Hepatocyte (in vitro differentiated cells): ENCODE results near the gene DNAJC15. TPM values are rescaled to one million over a fixed set of nuclear protein-coding genes. Genes with fewer than 3 reads are reported as not detected.
A peak's percentile ranks its signal among the peaks of the same experiment; 100 is the strongest.

Experiments used
- DNase-seq: peaks from one replicate; pipeline ENCODE4 v3.0.0-alpha.2; 2016; ENCODE audit warnings: low spot score
- H2AFZ ChIP-seq: fragments of 200-600 bp; sonication (generic); 2 replicates; pipeline ENCODE4 v1.6.0; 2016; ENCODE audit warnings: antibody characterized with exemption, mild to moderate bottlenecking
- H3K27ac ChIP-seq: fragments of 200-600 bp; sonication (generic); 2 replicates; pipeline ENCODE4 v1.5.1; 2016; ENCODE audit warnings: mild to moderate bottlenecking
- H3K27me3 ChIP-seq: fragments of 200-600 bp; sonication (generic); 2 replicates; pipeline ENCODE4 v1.6.1; 2016
- H3K36me3 ChIP-seq: fragments of 200-600 bp; sonication (generic); replicated peaks from 2 replicates; pipeline ENCODE4 v1.5.1; 2016; ENCODE audit warnings: low read depth; ENCODE audit not compliant: insufficient read depth
- H3K4me1 ChIP-seq: fragments of 200-600 bp; sonication (generic); 2 replicates; pipeline ENCODE4 v1.5.1; 2016; ENCODE audit warnings: mild to moderate bottlenecking, moderate library complexity; ENCODE audit not compliant: insufficient read depth
- H3K4me2 ChIP-seq: fragments of 200-600 bp; sonication (generic); 2 replicates; pipeline ENCODE4 v1.6.0; 2016
- H3K4me3 ChIP-seq: fragments of 200-600 bp; sonication (generic); 2 replicates; pipeline ENCODE4 v1.5.1; 2016; ENCODE audit warnings: mild to moderate bottlenecking
- H3K79me2 ChIP-seq: fragments of 200-600 bp; sonication (generic); 2 replicates; pipeline ENCODE4 v1.6.0; 2017; ENCODE audit warnings: mild to moderate bottlenecking
- H3K9me2 ChIP-seq: fragments of 200-600 bp; sonication (generic); replicated peaks from 2 replicates; pipeline ENCODE4 v1.6.0; 2017; ENCODE audit warnings: mild to moderate bottlenecking; ENCODE audit not compliant: insufficient read depth
- H3K9me3 ChIP-seq: fragments of 200-600 bp; sonication (generic); 2 replicates; pipeline ENCODE4 v1.5.1; 2016; ENCODE audit warnings: low read depth, mild to moderate bottlenecking
- H4K20me1 ChIP-seq: fragments of 200-600 bp; sonication (generic); 2 replicates; pipeline ENCODE4 v1.6.0; 2016; ENCODE audit warnings: mild to moderate bottlenecking; ENCODE audit not compliant: insufficient read depth, poor library complexity, severe bottlenecking
- CTCF ChIP-seq: fragments of 200-600 bp; sonication (generic); IDR thresholded peaks from 2 replicates; pipeline ENCODE4 v1.5.1; 2016; ENCODE audit warnings: antibody characterized with exemption, mild to moderate bottlenecking; ENCODE audit not compliant: poor library complexity
- EZH2 ChIP-seq: fragments of 200-600 bp; sonication (generic); IDR thresholded peaks from 2 replicates; pipeline ENCODE4 v1.6.1; 2016; ENCODE audit warnings: antibody characterized with exemption, mild to moderate bottlenecking, borderline replicate concordance
- EZH2phosphoT487 ChIP-seq: fragments of 200-600 bp; sonication (generic); IDR thresholded peaks from one replicate; pipeline ENCODE4 v1.6.1; 2018; ENCODE audit warnings: antibody characterized with exemption, mild to moderate bottlenecking, low read depth, moderate library complexity; ENCODE audit not compliant: unreplicated experiment, severe bottlenecking
- WGBS: methylation state at CpG from one replicate; pipeline ENCODE4 v1.1.6; 2016; ENCODE audit warnings: low lambda C conversion rate; ENCODE audit errors: missing lambda C conversion rate; 5-methylcytosine and 5-hydroxymethylcytosine counted together
- polyA plus RNA-seq: library from polyadenylated mRNA; unstranded; fragments of >200 nt; fragmentation: Nextera tagmentation; extraction: Ambion mirVana; gene quantifications from 2 replicates; pipeline ENCODE4 v1.2.1, GENCODE V29; 2016
- total RNA-seq: library from RNA; depleted of rRNA; stranded (reverse); fragments of >200 nt; gene quantifications from 2 replicates; pipeline ENCODE4 v1.2.3, GENCODE V29; 2014

Gene DNAJC15
- total and polyA plus RNA-seq, 2 experiments from 2014 or later: 3.5 to 10.6 TPM

- 98% methylated on average over 3 of the region's 3 CpGs for WGBS
- Histone ChIP-seq H3K9me3 (no peaks in the 10 kb centered on the region), H4K20me1 (no peaks in the 10 kb centered on the region), H3K27ac (no peak overlapping the region), H3K79me2 (no peaks in the 10 kb centered on the region), H3K4me2 (no peak overlapping the region), H3K36me3 (no peaks in the 10 kb centered on the region), H3K4me3 (no peak overlapping the region), H3K9me2 (no peaks in the 10 kb centered on the region), H3K4me1 (no peaks in the 10 kb centered on the region), H3K27me3 (no peaks in the 10 kb centered on the region), H2AFZ (no peak overlapping the region)
- TF ChIP-seq CTCF: no peak
- TF ChIP-seq EZH2phosphoT487: no peak
- TF ChIP-seq EZH2: no peak
- no peak for DNase-seq
These were observed 56.8 kb downstream of the DNAJC15 start for GRCh38 chr13:43080199-43080598.

DNA sequence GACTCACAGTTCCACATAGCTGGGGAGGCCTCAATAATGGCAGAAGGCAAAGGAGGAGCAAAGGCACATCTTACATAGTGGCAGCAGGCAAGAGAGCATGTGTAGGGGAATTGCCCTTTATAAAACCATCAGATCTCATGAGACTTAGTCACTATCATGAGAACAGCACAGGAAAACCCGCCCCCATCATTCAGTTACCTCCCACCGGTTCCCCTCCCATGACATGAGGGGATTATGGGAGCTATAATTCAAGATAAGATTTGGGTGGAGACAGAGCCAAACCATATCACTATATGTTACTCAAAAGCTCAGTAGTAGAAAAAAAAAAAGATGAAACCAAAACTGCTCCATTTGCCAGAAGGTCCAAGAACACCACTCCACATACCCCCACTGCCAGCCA is 58.5 kb downstream of the DNAJC15 start:
- H3K27ac ChIP-seq: no peak overlapping the region
- no peaks in the 10 kb centered on the region for H3K27me3 ChIP-seq
- DNase-seq: no peak
- no peak overlapping the region for H2AFZ ChIP-seq
- no peaks in the 10 kb centered on the region for H4K20me1 ChIP-seq
- no peaks in the 10 kb centered on the region for H3K9me2 ChIP-seq
- WGBS: 84% methylated on average over 2 of the region's 2 CpGs
- peaks cover 4% of the 10 kb centered on the region for H3K4me1 ChIP-seq
- no peak overlapping the region for H3K4me3 ChIP-seq
- no peak overlapping the region for H3K4me2 ChIP-seq
- no peaks in the 10 kb centered on the region for H3K36me3 ChIP-seq
- no peaks in the 10 kb centered on the region for H3K79me2 ChIP-seq
- no peak for TF ChIP-seq EZH2
- no peak for TF ChIP-seq EZH2phosphoT487
- TF ChIP-seq CTCF: no peak
- H3K9me3 ChIP-seq: no peaks in the 10 kb centered on the region

DNA sequence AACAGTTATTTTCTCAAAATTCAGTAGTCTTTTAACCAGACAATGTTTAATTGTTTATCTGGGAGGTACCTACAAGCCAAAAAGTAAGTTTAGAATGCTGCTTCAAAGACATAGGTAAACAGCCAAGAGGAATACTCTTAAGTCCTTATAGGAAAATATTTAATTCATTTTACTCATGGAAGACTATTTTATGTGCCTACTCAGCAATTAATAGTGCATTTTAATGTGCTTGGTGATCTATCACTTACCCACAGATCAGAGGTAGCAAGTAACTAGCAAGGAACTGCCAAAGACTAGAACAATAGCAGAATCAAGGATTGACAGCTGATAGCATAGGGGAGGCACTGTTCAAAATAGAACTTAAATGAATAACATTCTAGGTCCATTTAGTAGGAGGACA is 60.4 kb downstream of the DNAJC15 start:
- H3K4me2 ChIP-seq: no peak overlapping the region
- no peaks in the 10 kb centered on the region for H3K36me3 ChIP-seq
- H3K9me2 ChIP-seq: no peaks in the 10 kb centered on the region
- no peak for DNase-seq
- H3K27me3 ChIP-seq: no peaks in the 10 kb centered on the region
- no peak overlapping the region for H2AFZ ChIP-seq
- peaks cover 4% of the 10 kb centered on the region for H3K4me1 ChIP-seq
- H3K27ac ChIP-seq: no peak overlapping the region
- no peak overlapping the region for H3K4me3 ChIP-seq
- H3K79me2 ChIP-seq: no peaks in the 10 kb centered on the region
- H4K20me1 ChIP-seq: no peaks in the 10 kb centered on the region
- TF ChIP-seq CTCF: no peak
- no peak for TF ChIP-seq EZH2
- no peak for TF ChIP-seq EZH2phosphoT487
- no peaks in the 10 kb centered on the region for H3K9me3 ChIP-seq

- WGBS: 88% methylated on average over 1 of the region's 1 CpG
- peaks cover 4% of the 10 kb centered on the region for H3K4me1 ChIP-seq
- TF ChIP-seq EZH2 (no peak), CTCF (peak; percentile 64)
These were observed 62.2 kb downstream of the DNAJC15 start for GRCh38 chr13:43085545-43085944.

More at GRCh38 chr13:43085545-43085944, 62.2 kb downstream of the DNAJC15 start:
- H3K4me3 ChIP-seq: no peak overlapping the region
- no peaks in the 10 kb centered on the region for H3K9me2 ChIP-seq
- H3K9me3 ChIP-seq: no peaks in the 10 kb centered on the region
- H3K36me3 ChIP-seq: no peaks in the 10 kb centered on the region
- H3K79me2 ChIP-seq: no peaks in the 10 kb centered on the region
- no peaks in the 10 kb centered on the region for H3K27me3 ChIP-seq
- H2AFZ ChIP-seq: no peak overlapping the region
- H3K27ac ChIP-seq: no peak overlapping the region
- peak; percentile 32 for DNase-seq
- no peak overlapping the region for H3K4me2 ChIP-seq
- no peaks in the 10 kb centered on the region for H4K20me1 ChIP-seq
